Activated CD4-positive, alpha-beta T cell treated with anti-CD3 and anti-CD28 coated beads, Interleukin-2, Interleukin-6, amounts not matched to agents 100 ng/mL and 50 ng/mL, durations not matched to agents 16 hours and 8 hours (primary cell): ENCODE results near the gene OR5A2.
"Not testable (repeated sequence)": the region's sequence is repeated elsewhere in the genome, so short reads cannot be mapped to it uniquely, and the experiment has no call there.

Experiments used
- DNase-seq: peaks from one replicate; pipeline ENCODE4 v3.0.0-alpha.2; 2020

Gene OR5A2

DNA sequence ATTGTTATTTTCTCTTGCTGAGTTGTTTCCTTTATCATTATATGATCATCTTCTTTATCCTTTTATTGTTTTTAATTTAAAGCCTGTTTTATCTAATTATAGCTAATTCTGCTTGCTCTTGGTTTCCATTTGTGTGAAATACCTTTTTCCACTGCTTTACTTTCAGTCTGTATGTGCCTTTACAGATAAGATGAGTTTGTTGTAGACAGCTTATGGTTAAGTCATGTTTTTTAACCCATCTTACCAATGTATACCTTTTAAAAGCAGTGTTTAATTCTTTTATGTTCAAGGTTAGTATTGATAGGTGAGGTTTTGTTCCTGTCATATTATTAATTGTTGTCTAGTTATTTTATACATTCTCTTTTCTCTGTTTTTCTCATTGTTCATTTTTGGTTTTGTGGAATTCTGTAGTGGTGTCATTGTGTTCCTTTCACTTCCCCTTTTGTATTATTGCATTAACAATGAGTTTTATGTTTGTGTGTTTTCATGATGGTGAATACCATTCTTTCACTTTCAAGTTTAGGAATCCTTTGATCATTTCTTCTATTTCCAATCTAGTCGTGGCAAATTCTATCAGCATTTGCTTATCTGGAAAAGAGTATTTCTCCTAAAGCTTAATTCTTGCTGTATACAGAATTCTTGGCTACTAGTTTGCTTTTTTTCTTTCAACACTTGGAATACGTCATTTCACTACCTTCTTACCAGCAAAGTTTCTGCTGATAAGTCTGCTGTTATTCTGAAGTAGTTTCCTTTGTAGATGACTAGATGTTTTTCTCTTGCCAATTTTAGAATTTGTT, 45.8 kb downstream of the OR5A2 start:
- DNase-seq: no peak

DNA sequence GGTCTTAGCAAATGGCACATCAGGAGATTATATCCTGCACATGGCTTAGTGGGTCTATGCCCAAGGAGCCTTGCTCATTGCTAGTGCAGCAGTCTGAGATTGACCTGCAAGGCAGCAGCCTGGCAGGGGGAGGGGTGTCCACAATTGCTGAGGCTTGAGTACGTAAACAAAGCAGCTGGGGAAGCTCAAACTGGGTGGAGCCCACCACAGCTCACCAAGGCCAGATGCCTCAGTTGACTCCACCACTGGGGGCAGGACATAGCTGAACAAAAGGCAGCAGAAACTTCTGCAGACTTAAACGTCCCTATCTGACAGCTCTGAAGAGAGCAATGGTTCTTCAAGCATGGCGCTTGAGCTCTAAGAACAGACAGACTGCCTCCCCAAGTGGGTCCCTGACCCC, 53.9 kb downstream of the OR5A2 start:
- not testable (repeated sequence) for DNase-seq

DNA sequence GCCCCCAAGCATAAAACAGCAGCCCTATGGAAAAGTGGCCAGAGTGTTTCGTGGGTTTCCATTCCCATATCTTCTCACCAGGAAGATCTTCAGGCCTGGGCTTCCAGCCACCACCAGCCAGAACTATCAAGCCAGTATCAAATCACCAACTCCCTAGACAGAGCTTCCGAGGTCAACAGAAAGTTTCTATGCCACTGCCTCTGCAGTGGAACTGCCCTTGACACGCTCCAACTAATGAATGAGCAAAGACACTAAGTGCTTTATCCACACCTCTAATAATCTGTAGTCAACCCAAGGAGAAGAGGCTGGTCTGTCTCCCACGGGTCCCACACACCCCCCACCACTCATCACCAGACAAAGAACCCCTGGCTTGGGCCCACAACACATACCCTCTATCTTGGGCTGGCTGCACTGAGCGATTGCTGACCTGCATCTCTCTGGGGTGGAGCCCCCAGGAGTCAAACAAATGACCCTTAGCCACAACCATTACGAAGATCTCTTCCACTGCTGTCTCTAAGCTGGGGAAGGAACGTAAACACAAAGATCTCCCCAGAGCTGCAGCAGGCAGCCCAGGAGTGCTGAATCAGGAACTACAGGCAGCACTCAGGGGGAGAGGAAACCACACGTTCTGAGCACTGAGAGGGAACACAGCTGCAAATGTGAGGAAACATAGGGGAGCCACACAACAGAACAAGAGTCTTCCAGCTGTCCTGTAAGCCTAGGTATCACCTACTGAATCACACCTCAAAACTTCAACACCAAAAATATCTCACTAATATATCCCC, 57.8 kb downstream of the OR5A2 start:
- DNase-seq: no peak
